GM21526 (cell line): ENCODE results near the gene PDSS2.
"Not testable (repeated sequence)": the region's sequence is repeated elsewhere in the genome, so short reads cannot be mapped to it uniquely, and the experiment has no call there.

Experiments
- ATAC-seq: cut with Tn5 transposase; IDR thresholded peaks from one replicate; pipeline ENCODE4 v1.9.1; 2021; ENCODE audit warnings: moderate library complexity; ENCODE audit not compliant: unreplicated experiment, low FRiP score

The PDSS2 gene

GRCh38 chr6:107230448-107230847, 228.9 kb downstream of the PDSS2 start:
- no peak for ATAC-seq

DNA sequence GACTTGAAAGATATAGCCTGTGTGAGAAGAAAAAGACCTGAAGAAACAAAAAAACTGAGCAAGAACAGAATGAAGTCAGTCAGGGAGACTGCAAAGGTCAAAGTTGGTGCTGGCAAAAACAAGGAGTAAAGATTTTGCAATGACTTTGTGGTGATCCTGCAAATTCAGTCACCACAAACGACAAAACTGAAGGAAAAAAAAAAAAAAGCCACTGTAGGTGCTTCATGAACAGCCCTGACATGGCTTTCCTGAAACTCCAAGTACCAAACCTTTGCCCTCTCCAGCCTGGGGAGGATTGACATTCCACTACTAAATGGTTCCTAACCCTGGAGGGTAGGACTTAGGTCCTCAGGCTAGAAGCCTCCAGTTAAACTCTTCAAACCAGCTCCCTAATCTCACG, 229.3 kb downstream of the PDSS2 start:
- ATAC-seq: no peak

DNA sequence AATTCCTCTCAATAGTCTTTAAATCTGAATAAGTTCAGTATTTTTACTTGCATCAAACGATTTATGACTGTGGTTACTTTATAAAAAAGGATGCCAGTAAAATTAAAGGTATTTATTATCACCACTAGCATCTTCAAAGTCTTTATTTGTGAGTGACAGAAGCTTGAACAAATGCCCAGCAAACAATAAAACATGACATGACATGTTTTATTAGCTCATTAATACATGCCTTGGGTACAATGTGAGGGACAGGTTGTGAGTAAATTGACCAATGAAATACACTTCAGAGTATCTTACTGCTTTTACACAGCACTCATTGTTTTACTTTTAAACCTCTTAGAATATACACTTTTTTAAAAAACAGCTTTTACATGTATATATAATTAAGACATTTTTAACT, 230.6 kb downstream of the PDSS2 start:
- ATAC-seq: no peak

- no peak for ATAC-seq
These were observed 237.8 kb downstream of the PDSS2 start for GRCh38 chr6:107221519-107221918.

DNA sequence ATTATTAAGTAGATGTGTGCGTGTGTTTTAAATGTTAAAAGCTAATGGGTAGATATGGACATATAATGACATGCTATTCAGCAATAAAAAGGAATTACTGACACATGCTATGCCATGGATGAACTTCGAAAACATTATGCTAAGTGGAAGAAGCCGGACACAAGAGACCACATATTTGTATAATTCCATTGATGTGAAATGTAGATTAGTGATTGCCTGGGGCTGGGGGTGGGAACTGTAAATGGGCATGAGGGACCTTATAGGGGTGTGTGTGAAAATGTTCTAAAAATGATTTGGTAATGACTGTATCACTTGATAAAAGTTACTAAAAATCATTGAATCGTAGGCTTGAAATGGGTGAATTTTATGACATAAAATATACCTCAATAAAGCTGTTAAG, 239.5 kb downstream of the PDSS2 start:
- ATAC-seq: no peak

DNA sequence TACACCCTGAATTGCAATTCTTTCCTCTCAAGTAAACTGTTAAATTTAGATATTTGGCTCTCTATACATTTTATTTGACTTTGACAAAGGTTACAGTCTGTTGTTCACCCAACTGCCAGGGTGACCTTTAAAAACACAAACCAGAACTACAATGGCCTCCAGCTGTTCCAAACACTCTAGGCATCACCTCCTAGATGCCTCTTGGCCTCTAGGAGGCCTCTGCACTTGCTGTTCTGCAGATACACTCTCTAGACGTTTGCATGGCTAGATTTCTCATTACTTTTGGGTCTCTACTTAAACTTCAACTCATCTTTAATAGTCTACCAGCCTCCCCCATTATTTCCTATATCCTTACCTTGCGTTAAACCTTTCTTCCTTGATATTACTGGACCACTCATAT, 241.2 kb downstream of the PDSS2 start:
- no peak for ATAC-seq

- ATAC-seq: no peak
These were observed 242.1 kb downstream of the PDSS2 start for GRCh38 chr6:107217248-107217647.

- ATAC-seq: no peak
These were observed 243.0 kb downstream of the PDSS2 start for GRCh38 chr6:107216197-107216933.

GRCh38 chr6:107215334-107215733, 244.0 kb downstream of the PDSS2 start:
- ATAC-seq: no peak

DNA sequence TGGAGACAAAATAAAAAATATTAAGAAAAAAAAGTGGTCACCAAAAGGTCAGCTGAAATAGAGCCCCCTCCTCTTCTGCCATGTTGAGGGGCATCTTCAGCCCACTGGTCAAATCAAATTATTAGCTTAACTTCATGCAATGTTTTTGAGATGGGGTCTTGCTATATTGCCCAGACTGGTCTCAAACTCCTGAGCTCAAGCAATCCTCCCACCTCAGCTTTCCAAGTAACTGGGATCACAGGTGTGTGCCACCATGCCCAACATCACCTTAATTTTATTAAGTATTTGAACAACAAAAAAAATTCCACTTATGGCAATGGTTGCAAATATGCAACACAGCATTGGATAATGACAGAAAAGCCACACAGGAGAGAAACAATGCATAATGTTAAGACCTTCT, 244.7 kb downstream of the PDSS2 start:
- ATAC-seq: no peak

GRCh38 chr6:107209406-107210305, 249.7 kb downstream of the PDSS2 start:
- no peak for ATAC-seq

- ATAC-seq: no peak
These were observed 252.0 kb downstream of the PDSS2 start for GRCh38 chr6:107207251-107207873.

- ATAC-seq: no peak
These were observed 254.0 kb downstream of the PDSS2 start for GRCh38 chr6:107205058-107205998.

- ATAC-seq: no peak
These were observed 256.4 kb downstream of the PDSS2 start for GRCh38 chr6:107202876-107203468.

GRCh38 chr6:107198631-107199416, 260.5 kb downstream of the PDSS2 start:
- no peak for ATAC-seq

GRCh38 chr6:107196152-107196551, 263.2 kb downstream of the PDSS2 start:
- ATAC-seq: no peak

GRCh38 chr6:107194723-107195122, 264.6 kb downstream of the PDSS2 start:
- not testable (repeated sequence) for ATAC-seq

DNA sequence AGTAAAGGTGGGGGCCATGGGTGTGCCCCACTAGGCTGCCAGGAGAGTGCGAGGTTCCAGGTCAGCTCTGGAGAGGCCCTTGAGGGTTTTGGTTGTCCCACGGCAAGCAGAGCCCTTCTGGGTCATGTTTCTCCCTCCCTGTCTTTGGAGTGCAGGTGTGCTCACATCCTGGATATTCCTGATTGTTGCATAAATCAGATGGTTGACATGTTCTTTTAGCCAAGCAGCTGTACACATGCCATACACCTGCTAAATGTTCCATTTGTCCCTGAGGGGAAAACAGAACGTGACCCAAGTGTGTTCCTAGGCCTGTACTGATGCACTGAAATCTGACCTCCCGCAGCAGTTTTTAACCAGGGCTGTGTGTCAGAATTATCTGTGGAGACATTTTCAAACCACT, 266.5 kb downstream of the PDSS2 start:
- ATAC-seq: no peak

GRCh38 chr6:107187630-107188029, 271.7 kb downstream of the PDSS2 start:
- ATAC-seq: no peak
